Eye (tissue), 1 donor: Measurements from ENCODE around the gene TMPRSS12.
"Not testable (repeated sequence)": the region's sequence is repeated elsewhere in the genome, so short reads cannot be mapped to it uniquely, and the experiment has no call there.

Source experiments
- DNase-seq: peaks from one replicate; pipeline ENCODE4 v3.0.0-alpha.2; 2015

The TMPRSS12 gene

DNA sequence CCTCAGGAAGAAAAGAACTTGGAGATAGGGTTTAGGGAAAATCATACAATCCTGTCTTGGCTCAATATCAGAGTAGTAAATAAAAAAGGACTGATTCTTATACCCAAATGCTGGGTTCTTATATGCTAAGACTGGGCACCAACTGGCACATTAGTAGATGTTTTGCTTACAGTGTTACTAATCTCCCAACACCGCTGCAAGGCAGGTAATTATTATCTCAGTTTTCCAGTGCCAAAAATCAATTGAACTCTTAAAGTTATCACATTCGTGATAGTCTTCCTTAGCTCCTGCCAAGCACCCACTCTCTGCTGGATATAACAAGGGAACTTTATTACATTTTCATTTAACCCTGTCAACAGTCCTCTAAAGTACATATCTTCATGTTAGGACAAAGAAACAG is 84.6 kb downstream of the TMPRSS12 start:
- no peak for DNase-seq

- no peak for DNase-seq
These were observed 85.1 kb downstream of the TMPRSS12 start for GRCh38 chr12:50927766-50928224.

DNA sequence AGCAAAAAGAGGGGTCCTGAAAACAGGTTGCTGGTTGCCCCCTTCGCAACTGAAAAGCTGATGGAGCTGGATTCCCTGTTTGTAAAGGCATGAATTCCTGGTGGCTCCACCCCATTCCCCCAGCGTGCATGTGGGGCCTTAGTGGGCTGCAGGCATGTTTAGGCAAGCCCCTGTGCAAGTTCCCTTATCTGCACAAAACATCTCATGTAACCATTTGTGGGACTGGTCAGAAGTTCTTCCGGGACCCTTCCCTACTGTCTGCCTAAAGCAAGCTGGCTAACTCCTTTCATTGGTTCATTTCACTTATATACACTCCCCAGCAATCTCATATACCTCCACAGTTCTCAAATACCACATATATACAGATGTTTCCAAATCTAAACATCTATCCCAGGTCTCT is 85.7 kb downstream of the TMPRSS12 start:
- DNase-seq, result no peak

DNA sequence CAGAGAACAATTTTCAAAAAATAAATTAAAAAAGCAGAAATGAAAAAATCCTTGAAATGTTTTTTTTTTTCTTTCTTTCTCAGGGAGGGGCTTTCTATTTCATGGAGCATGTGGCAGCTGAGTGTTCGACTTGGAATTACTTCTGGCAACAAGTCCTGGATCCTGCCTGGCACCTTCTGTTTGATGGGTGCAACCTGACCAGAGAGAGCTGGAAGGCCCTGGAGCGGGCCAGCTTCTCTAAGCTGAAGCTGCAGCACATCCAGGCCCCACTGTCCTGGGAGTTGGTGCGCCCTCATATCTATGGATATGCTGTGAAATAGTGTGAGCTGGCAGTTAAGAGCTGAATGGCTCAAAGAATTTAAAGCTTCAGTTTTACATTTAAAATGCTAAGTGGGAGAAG is 87.1 kb downstream of the TMPRSS12 start:
- no peak for DNase-seq

GRCh38 chr12:50930477-50930876 is 87.8 kb downstream of the TMPRSS12 start:
- not testable (repeated sequence) for DNase-seq

DNA sequence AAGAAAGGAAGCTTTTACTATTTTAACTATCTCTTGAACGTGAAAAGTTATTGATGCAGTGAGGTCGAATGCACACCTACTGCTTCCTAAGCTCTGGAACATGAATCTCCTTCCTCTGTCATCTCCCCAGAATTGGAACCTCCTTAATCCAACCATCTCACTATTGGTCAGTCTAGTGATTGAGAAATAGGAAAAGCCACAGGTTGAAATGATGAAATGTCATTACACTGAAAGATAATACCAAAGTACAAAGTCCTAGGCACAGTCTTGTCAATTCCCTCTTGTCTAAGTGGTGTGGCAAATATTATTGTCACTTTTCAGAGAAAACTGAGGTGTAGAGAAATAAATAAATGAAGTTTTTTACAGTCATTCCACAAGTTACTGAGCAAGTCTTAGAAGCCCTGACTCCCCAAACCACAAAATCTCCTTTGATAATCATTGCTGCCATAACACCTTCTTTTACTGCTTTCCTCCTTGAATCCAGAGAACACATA is 90.1 kb downstream of the TMPRSS12 start:
- DNase-seq, result no peak

DNA sequence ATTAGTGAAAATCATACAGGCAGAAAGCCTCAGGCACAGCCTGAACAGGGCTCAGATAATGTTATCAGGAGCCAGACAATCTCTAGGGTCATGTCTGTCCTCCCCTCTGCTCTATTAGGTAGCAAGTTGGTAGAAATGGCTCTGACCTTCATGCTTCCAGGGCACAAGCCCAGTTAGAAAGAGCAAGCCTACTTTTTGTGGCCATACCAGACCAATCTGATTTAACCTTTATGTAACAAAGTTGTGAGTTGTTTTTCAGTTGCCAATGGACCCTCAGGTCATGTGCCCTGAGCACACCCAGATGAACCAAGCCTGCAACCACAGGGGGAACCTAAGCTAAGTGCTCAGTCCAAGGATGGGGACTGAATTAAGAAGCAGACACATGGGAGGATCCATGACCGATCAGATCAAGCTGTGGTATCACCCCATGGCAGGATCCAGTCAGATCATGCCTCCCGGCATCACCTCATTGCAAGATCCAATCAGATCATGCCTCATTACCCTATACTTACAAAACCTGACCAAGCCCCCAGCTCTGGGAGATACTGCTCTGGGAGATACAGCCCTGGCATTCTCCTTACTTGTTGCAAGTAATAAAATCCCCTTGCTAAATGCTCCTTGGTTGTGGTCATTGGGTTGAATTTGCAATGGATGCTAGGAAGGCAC is 90.9 kb downstream of the TMPRSS12 start:
- DNase-seq, result peak; percentile 22

- no peak for DNase-seq
These were observed 91.7 kb downstream of the TMPRSS12 start for GRCh38 chr12:50934371-50934851.

- no peak for DNase-seq
These were observed 92.5 kb downstream of the TMPRSS12 start for GRCh38 chr12:50934981-50935807.

DNA sequence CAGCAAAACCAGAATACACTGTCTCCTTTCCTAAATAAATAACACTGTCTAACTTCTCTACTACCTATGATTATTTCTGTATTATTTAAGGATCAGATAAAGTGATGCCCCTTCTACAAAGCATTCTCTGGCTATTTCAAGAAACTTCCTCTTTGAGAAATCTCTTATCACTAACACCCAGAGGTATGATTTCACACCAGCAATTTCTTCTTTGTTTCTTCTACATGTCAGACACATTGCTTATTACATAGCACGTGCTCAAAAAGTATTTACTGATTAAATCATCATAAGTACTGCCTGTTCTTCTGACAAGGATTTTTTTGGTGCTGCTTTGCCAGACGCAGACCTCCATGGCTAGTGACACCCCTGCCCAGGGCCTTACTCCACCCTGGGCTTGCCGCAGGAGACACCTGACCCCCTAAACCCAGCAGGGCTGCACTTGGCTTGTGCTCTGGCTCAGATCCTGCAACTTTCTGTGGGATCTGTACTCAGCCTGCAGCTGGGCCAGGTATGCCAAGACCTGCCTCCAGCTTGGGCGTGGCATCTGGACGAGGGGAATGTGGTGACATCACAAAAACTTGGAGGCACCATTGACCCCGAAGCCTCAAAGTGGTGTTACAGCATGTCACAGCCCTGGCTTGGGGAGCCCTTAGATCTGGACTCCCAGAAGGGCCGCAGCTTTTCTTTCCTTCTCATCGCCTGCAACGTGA is 94.2 kb downstream of the TMPRSS12 start:
- DNase-seq, result no peak
